Mesodermal cell (in vitro differentiated cells): Measurements from ENCODE around the gene KIAA1755.

Source experiments
- H3K27ac ChIP-seq: 2 replicates; pipeline ENCODE4 v1.7.0; 2013; ENCODE audit warnings: mild to moderate bottlenecking, low read depth, low read length, moderate library complexity; ENCODE audit not compliant: severe bottlenecking
- H3K36me3 ChIP-seq: 2 replicates; pipeline ENCODE4 v1.7.1; 2013; ENCODE audit warnings: mild to moderate bottlenecking, low read length, moderate library complexity; ENCODE audit not compliant: control insufficient read depth, insufficient read depth
- H3K4me1 ChIP-seq: one replicate; pipeline ENCODE4 v1.7.1; 2013; ENCODE audit warnings: mild to moderate bottlenecking, low read length; ENCODE audit not compliant: insufficient read depth, control insufficient read depth, poor library complexity, severe bottlenecking
- H3K4me3 ChIP-seq: 2 replicates; pipeline ENCODE4 v1.7.0; 2013; ENCODE audit warnings: low read length, control low read depth, mild to moderate bottlenecking; ENCODE audit not compliant: insufficient read depth, poor library complexity, severe bottlenecking; ENCODE audit errors: extremely low read depth
- H3K9me3 ChIP-seq: 2 replicates; pipeline ENCODE4 v1.7.1; 2013; ENCODE audit warnings: mild to moderate bottlenecking, low read length, moderate library complexity; ENCODE audit not compliant: control insufficient read depth
- WGBS, 2 experiments: methylation state at CpG; one replicate each; pipeline ENCODE4 v1.1.5; 2013; ENCODE audit warnings: missing lambda C conversion rate in 2 of 2; ENCODE audit not compliant: insufficient coverage in 2 of 2; 5-methylcytosine and 5-hydroxymethylcytosine counted together

KIAA1755 gene

GRCh38 chr20:38210741-38211140, 49.8 kb downstream of the KIAA1755 start:
- peaks cover 4% of the 10 kb centered on the region for H3K9me3 ChIP-seq
- H3K27ac ChIP-seq: no peak overlapping the region
- WGBS, 2 experiments: 74 to 80% methylated on average over 1 to 3 of the region's 6 CpGs
- H3K36me3 ChIP-seq: no peaks in the 10 kb centered on the region
- H3K4me3 ChIP-seq: no peak overlapping the region
- no peaks in the 10 kb centered on the region for H3K4me1 ChIP-seq

GRCh38 chr20:38209736-38210405, 50.7 kb downstream of the KIAA1755 start:
- H3K27ac ChIP-seq: no peak overlapping the region
- no peaks in the 10 kb centered on the region for H3K4me1 ChIP-seq
- H3K36me3 ChIP-seq: no peaks in the 10 kb centered on the region
- no peak overlapping the region for H3K4me3 ChIP-seq
- WGBS, 2 experiments: 75 to 100% methylated on average over 3 of the region's 3 CpGs
- peaks cover 4% of the 10 kb centered on the region for H3K9me3 ChIP-seq

- Histone ChIP-seq H3K4me3 (no peak overlapping the region), H3K36me3 (no peaks in the 10 kb centered on the region), H3K9me3 (peaks cover 4% of the 10 kb centered on the region), H3K4me1 (no peaks in the 10 kb centered on the region), H3K27ac (no peak overlapping the region)
- WGBS, 2 experiments: 80 to 92% methylated on average over 2 to 4 of the region's 4 CpGs
Observed at GRCh38 chr20:38209054-38209675, 51.4 kb downstream of the KIAA1755 start.

- 93 to 100% methylated on average over 2 of the region's 3 CpGs for WGBS, 2 experiments
- Histone ChIP-seq H3K4me3 (no peak overlapping the region), H3K9me3 (peaks cover 4% of the 10 kb centered on the region), H3K4me1 (no peaks in the 10 kb centered on the region), H3K27ac (no peak overlapping the region), H3K36me3 (no peaks in the 10 kb centered on the region)
Observed at GRCh38 chr20:38208523-38208922, 52.0 kb downstream of the KIAA1755 start.

GRCh38 chr20:38208088-38208487, 52.4 kb downstream of the KIAA1755 start:
- no peaks in the 10 kb centered on the region for H3K4me1 ChIP-seq
- H3K9me3 ChIP-seq: peaks cover 4% of the 10 kb centered on the region
- 100% methylated on average over 1 of the region's 1 CpG; no CpG with 5 or more reads in 1 of the 2 experiments for WGBS, 2 experiments
- H3K4me3 ChIP-seq: no peak overlapping the region
- no peaks in the 10 kb centered on the region for H3K36me3 ChIP-seq
- no peak overlapping the region for H3K27ac ChIP-seq

GRCh38 chr20:38207621-38208020, 52.9 kb downstream of the KIAA1755 start:
- Histone ChIP-seq H3K36me3 (no peaks in the 10 kb centered on the region), H3K9me3 (peaks cover 4% of the 10 kb centered on the region), H3K4me3 (no peak overlapping the region), H3K27ac (no peak overlapping the region), H3K4me1 (no peaks in the 10 kb centered on the region)
- WGBS, 2 experiments: no CpG with 5 or more reads among the region's 2 CpGs

GRCh38 chr20:38205001-38205400, 55.5 kb downstream of the KIAA1755 start:
- Histone ChIP-seq H3K36me3 (no peaks in the 10 kb centered on the region), H3K4me3 (no peak overlapping the region), H3K27ac (no peak overlapping the region), H3K9me3 (peaks cover 4% of the 10 kb centered on the region), H3K4me1 (no peaks in the 10 kb centered on the region)
- WGBS, 2 experiments: 0 to 50% methylated on average over 1 of the region's 3 CpGs

GRCh38 chr20:38203981-38204357, 56.6 kb downstream of the KIAA1755 start:
- Histone ChIP-seq H3K4me1 (peaks cover under 1% of the 10 kb centered on the region), H3K36me3 (no peaks in the 10 kb centered on the region), H3K27ac (no peak overlapping the region), H3K4me3 (no peak overlapping the region), H3K9me3 (peaks cover 4% of the 10 kb centered on the region)
- WGBS, 2 experiments: 100% methylated on average over 1 of the region's 2 CpGs; no CpG with 5 or more reads in 1 of the 2 experiments

- Histone ChIP-seq H3K4me3 (no peak overlapping the region), H3K36me3 (no peaks in the 10 kb centered on the region), H3K4me1 (peaks cover 5% of the 10 kb centered on the region), H3K9me3 (peaks cover 4% of the 10 kb centered on the region), H3K27ac (no peak overlapping the region)
- whole genome bisulfite sequencing, 2 experiments: 83 to 85% methylated on average over 5 to 6 of the region's 6 CpGs
Observed at GRCh38 chr20:38203337-38203980, 57.1 kb downstream of the KIAA1755 start.

- peaks cover 4% of the 10 kb centered on the region for H3K9me3 ChIP-seq
- no peak overlapping the region for H3K27ac ChIP-seq
- WGBS, 2 experiments: 86 to 97% methylated on average over 4 to 8 of the region's 8 CpGs
- H3K4me3 ChIP-seq: no peak overlapping the region
- no peaks in the 10 kb centered on the region for H3K36me3 ChIP-seq
- peaks cover 8% of the 10 kb centered on the region for H3K4me1 ChIP-seq
Observed at GRCh38 chr20:38202982-38203293, 57.6 kb downstream of the KIAA1755 start.
